Right cardiac atrium (tissue), 5 donors: ENCODE data around the gene PPEF2. TPM values are rescaled to one million over a fixed set of nuclear protein-coding genes. Genes with fewer than 3 reads are reported as not detected.

ENCODE experiments used
- ATAC-seq, 2 donors: fragments of 200-7000 bp; cut with Tn5 transposase; one replicate each; pipeline versions ENCODE4 v1.8.0 to v1.9.1; 2020; ENCODE audit warnings: moderate library complexity in 2 of 2, mild to moderate bottlenecking in 1 of 2
- DNase-seq, 3 donors: peaks; one replicate each; pipeline ENCODE4 v3.0.0-alpha.2; 2020
- H3K27ac ChIP-seq: one replicate; pipeline ENCODE4 v1.5.1; 2013; ENCODE audit warnings: mild to moderate bottlenecking, low read length, control low read depth, moderate library complexity
- H3K27me3 ChIP-seq: one replicate; pipeline ENCODE4 v1.6.1; 2013; ENCODE audit not compliant: control insufficient read depth, insufficient read depth
- H3K4me1 ChIP-seq: one replicate; pipeline ENCODE4 v1.6.1; 2013; ENCODE audit warnings: low read length; ENCODE audit not compliant: control insufficient read depth, insufficient read depth
- H3K4me3 ChIP-seq: one replicate; pipeline ENCODE4 v1.5.1; 2013; ENCODE audit warnings: low read length, control low read depth
- H3K9me3 ChIP-seq: one replicate; pipeline ENCODE4 v1.6.1; 2013; ENCODE audit warnings: low read length; ENCODE audit not compliant: control insufficient read depth
- WGBS: extraction: QIAGEN DNeasy Blood & Tissue Kit; methylation state at CpG from one replicate; pipeline ENCODE4 v1.1.7; 2013; 5-methylcytosine and 5-hydroxymethylcytosine counted together
- intact Hi-C, 4 donors: fragments of 100-400 bp; cut with DNase I; formaldehyde crosslinking; loops; one replicate each; pipeline versions ENCODE4 v1.11.0 to v1.14.0; 2022 to 2023
- polyA plus RNA-seq: library from polyadenylated mRNA; stranded (reverse); fragments of 200-250 nt; gene quantifications from one replicate; pipeline ENCODE4 v1.2.3, GENCODE V29; 2013
- total RNA-seq, 4 donors: library from RNA; stranded (reverse); fragmentation: NEBNext Ultra II Directional; extraction: Animal tissue kit (Norgen Biotek cat#: 25700); gene quantifications; one replicate each; pipeline ENCODE4 v1.2.1, GENCODE V29; 2021
- donor health status: healthy with polysubstance abuse.
- donor health status: DM: no; HTN: yes; CAD: no.
- donor health status: DM: no; HTN: no; CAD: no.
- donor health status: DM: no; HTN: yes; CAD: no; lungs with severe emphysema.
- donor health status: DM: yes; HTN: yes; CAD: no.

Gene PPEF2
- total and polyA plus RNA-seq, 5 donors = not detected

DNA sequence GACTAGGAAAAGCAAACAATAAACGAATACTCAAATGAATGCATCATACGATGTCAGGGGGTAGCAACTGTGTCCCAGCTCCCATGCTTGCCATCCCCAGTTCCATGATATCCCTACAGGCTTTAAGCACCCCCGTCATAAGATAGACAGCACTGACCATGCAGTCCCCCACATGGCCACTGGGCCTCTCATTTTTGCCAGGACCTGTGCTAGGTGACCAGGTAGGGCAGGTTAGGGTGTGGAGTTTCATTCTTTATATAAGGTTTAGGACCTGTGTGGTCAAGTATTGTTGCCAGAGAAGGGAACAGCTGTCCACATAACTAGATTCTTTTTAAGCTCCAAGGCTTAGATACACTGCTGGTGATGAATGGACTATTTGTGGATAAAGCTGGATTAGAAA lies 9.7 kb downstream of the PPEF2 start:
- H3K4me1 ChIP-seq = no peaks in the 10 kb centered on the region
- H3K4me3 ChIP-seq = no peak overlapping the region
- 73% methylated on average over 3 of the region's 3 CpGs for WGBS
- DNase-seq = no peak
- H3K27me3 ChIP-seq = no peaks in the 10 kb centered on the region
- no peaks in the 10 kb centered on the region for H3K9me3 ChIP-seq
- intact Hi-C loops = loop anchor here in 1 of 4 donors (10.0 kb wide), 1 partner anchor 172 kb away; no protein-coding TSS in a partner anchor
- no peak overlapping the region for H3K27ac ChIP-seq
- no peak for ATAC-seq

DNA sequence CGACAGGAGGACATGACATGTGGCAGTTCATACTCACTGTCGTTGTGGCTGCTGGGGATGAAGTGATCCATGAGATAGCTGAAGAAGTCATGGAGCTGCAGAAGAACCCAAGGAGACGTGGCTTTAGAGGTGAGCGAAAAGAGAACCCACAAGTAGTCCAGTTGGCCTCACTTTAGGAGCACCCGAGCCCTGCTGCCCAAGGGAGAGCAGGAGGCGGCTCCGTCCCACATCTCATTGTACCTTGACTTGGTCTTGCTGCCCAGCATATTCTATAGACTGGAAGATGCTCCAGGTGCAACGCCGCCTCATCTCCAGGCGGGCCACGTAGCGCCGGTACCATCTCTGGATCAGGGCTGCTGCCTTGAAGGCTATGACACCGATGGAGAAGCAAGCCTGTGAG lies 10.6 kb downstream of the PPEF2 start:
- ATAC-seq (no peak), DNase-seq (no peak)
- Histone ChIP-seq H3K27me3 (no peaks in the 10 kb centered on the region), H3K27ac (no peak overlapping the region), H3K9me3 (no peaks in the 10 kb centered on the region), H3K4me3 (no peak overlapping the region), H3K4me1 (no peaks in the 10 kb centered on the region)
- intact Hi-C loops = loop anchor here in 1 of 4 donors (10.0 kb wide), 1 partner anchor 173 kb away; no protein-coding TSS in a partner anchor
- WGBS = 90% methylated on average over 14 of the region's 14 CpGs

DNA sequence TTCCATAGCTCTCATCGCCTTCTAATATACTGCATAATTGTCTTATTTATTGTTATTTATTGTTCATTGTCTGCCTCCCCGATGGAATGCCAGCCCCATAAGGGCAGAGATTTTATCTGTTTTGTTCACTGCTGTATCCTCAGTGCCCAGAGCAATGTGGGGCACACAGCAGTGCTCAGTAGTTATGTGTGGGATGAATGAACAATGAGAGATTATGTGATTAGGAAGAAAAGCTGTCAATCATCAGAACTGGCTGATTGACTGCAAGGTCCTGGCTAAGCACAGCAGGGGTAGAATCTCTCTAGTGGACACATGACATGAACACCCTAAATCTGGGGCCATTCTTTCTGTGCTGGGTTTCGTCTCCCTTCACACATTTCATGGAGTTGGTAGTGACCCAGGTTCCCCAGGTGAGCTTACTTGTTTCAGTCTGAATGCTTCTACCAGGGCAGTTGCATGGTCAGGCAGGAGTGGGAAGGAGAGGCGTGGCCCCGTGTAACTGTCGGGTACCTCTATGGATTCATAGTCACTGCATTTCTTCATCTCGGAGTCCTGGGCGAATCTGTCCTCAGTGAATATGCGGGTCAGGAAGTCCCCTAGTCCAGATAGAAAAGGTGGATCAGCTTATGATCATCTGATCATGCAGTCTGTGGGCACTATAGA lies 12.6 kb downstream of the PPEF2 start:
- no peaks in the 10 kb centered on the region for H3K27me3 ChIP-seq
- DNase-seq (no peak), ATAC-seq (no peak)
- no peak overlapping the region for H3K4me3 ChIP-seq
- no peaks in the 10 kb centered on the region for H3K4me1 ChIP-seq
- WGBS = 90% methylated on average over 9 of the region's 9 CpGs
- H3K9me3 ChIP-seq = no peaks in the 10 kb centered on the region
- intact Hi-C loops = loop anchor here in 1 of 4 donors (10.0 kb wide), 1 partner anchor 175 kb away; no protein-coding TSS in a partner anchor
- no peak overlapping the region for H3K27ac ChIP-seq

GRCh38 chr4:75886104-75886503 lies 16.1 kb downstream of the PPEF2 start:
- WGBS = 57% methylated on average over 24 of the region's 24 CpGs
- H3K9me3 ChIP-seq = no peaks in the 10 kb centered on the region
- no peaks in the 10 kb centered on the region for H3K4me1 ChIP-seq
- no peaks in the 10 kb centered on the region for H3K27me3 ChIP-seq
- DNase-seq (no peak), ATAC-seq (no peak)
- no peak overlapping the region for H3K27ac ChIP-seq
- no peak overlapping the region for H3K4me3 ChIP-seq
- intact Hi-C loops = no loop called here

DNA sequence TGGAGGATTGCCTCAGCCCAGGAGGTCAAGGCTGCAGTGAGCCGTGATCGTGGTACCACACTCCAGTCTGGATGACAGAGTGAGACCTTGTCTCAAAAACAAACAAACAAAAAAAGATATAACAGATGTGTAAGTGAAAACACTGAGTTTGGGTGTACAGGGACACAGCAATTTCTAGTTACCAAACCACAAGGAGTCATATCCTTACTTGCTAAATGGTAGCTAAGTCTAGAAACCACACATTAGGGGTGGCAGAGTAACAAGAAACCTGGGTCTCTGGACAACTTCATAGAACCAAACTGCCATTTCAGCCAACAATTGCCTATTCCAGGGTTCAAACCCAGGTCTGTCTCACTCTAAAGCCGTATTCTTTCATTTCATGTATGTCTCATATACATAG lies 20.8 kb downstream of the PPEF2 start:
- no peak overlapping the region for H3K4me3 ChIP-seq
- H3K27ac ChIP-seq = no peak overlapping the region
- no peaks in the 10 kb centered on the region for H3K27me3 ChIP-seq
- intact Hi-C loops = no loop called here
- H3K9me3 ChIP-seq = no peaks in the 10 kb centered on the region
- WGBS = 86% methylated on average over 3 of the region's 3 CpGs
- DNase-seq (no peak), ATAC-seq (no peak)
- no peaks in the 10 kb centered on the region for H3K4me1 ChIP-seq

GRCh38 chr4:75880278-75880677 lies 22.0 kb downstream of the PPEF2 start:
- ATAC-seq = no peak
- 64% methylated on average over 1 of the region's 1 CpG for WGBS
- H3K9me3 ChIP-seq = no peaks in the 10 kb centered on the region
- H3K4me3 ChIP-seq = no peak overlapping the region
- no peaks in the 10 kb centered on the region for H3K27me3 ChIP-seq
- no peaks in the 10 kb centered on the region for H3K4me1 ChIP-seq
- no peak overlapping the region for H3K27ac ChIP-seq
- intact Hi-C loops = no loop called here
- DNase-seq = no peak

GRCh38 chr4:75878246-75878756 lies 24.0 kb downstream of the PPEF2 start:
- Histone ChIP-seq H3K4me1 (no peaks in the 10 kb centered on the region), H3K27me3 (no peaks in the 10 kb centered on the region), H3K4me3 (no peak overlapping the region), H3K27ac (no peak overlapping the region), H3K9me3 (no peaks in the 10 kb centered on the region)
- intact Hi-C loops = no loop called here
- DNase-seq = no peak
- no peak for ATAC-seq
- WGBS = 64% methylated on average over 6 of the region's 6 CpGs

- no peak overlapping the region for H3K27ac ChIP-seq
- no peaks in the 10 kb centered on the region for H3K4me1 ChIP-seq
- no peak overlapping the region for H3K4me3 ChIP-seq
- no peaks in the 10 kb centered on the region for H3K27me3 ChIP-seq
- DNase-seq (no peak), ATAC-seq (no peak)
- no peaks in the 10 kb centered on the region for H3K9me3 ChIP-seq
- WGBS = 82% methylated on average over 18 of the region's 18 CpGs
- intact Hi-C loops = no loop called here
These were observed 26.0 kb downstream of the PPEF2 start for GRCh38 chr4:75876218-75876617.

DNA sequence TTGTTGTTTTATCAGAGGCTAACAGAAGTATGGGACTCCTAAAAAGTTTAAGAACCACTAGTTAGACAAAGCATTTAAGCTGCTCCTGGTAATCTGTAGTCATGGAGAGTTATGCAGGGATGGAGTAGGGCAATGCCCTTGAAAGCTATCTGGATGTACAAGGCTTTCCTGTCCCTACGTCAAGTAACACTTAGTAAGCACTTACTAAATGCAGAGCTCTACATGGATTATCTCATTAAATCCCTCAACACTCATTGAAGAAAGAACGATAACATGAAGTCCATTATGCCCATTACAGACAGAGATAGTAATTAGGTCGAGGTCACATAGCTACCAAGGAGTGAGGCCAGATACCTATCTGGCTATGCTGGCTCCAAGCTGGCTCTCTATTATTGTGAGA lies 33.2 kb downstream of the PPEF2 start:
- peak; percentile 46 to 66 for ATAC-seq
- intact Hi-C loops = no loop called here
- no peak for DNase-seq
- no peaks in the 10 kb centered on the region for H3K27me3 ChIP-seq
- H3K9me3 ChIP-seq = no peaks in the 10 kb centered on the region
- 28% methylated on average over 3 of the region's 3 CpGs for WGBS
- H3K4me3 ChIP-seq = no peak overlapping the region
- no peaks in the 10 kb centered on the region for H3K4me1 ChIP-seq
- H3K27ac ChIP-seq = no peak overlapping the region

GRCh38 chr4:75867130-75867529 lies 35.1 kb downstream of the PPEF2 start:
- ATAC-seq = no peak

GRCh38 chr4:75860606-75861005 lies 41.6 kb downstream of the PPEF2 start:
- H3K4me1 ChIP-seq = no peaks in the 10 kb centered on the region
- WGBS = 70% methylated on average over 5 of the region's 5 CpGs
- DNase-seq (no peak), ATAC-seq (no peak)
- intact Hi-C loops = no loop called here
- no peak overlapping the region for H3K4me3 ChIP-seq
- no peak overlapping the region for H3K27ac ChIP-seq
- H3K27me3 ChIP-seq = no peaks in the 10 kb centered on the region
- H3K9me3 ChIP-seq = no peaks in the 10 kb centered on the region

More at GRCh38 chr4:75867130-75867529, 35.1 kb downstream of the PPEF2 start:
- H3K4me3 ChIP-seq = no peak overlapping the region
- H3K9me3 ChIP-seq = no peaks in the 10 kb centered on the region
- WGBS = 55% methylated on average over 3 of the region's 3 CpGs
- no peak for DNase-seq
- no peak overlapping the region for H3K27ac ChIP-seq
- no peaks in the 10 kb centered on the region for H3K4me1 ChIP-seq
- no peaks in the 10 kb centered on the region for H3K27me3 ChIP-seq
- intact Hi-C loops = no loop called here
